ENCODE data around the gene TGFBR3. TPM values are rescaled to one million over a fixed set of nuclear protein-coding genes. Genes with fewer than 3 reads are reported as not detected.

The TGFBR3 gene
- total and polyA plus RNA-seq, 2 of the 13 experiments (the other 11 are each of a cell fraction or from before 2014, with no cell fraction given), result 76.5 to 195 TPM

DNA sequence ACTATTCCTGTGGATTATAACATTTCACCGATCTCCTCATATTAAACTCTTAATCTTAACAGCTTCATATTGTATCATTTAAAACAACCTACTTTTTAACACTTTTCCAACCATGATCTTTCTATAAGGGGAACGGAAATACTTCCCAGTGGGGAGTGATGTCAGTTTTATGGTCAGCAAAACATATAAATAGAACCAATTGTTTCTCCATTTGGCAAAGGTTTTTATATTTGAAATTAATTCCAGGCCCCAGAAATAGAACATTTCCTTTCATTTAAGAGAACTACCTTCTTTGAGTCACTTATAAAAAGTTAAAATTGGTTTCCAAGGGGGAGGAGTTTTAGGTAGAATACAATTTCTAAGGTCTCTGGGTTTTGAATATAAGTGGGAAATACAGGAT, 189.6 kb downstream of the TGFBR3 start (continued):
- TF ChIP-seq HNRNPLL (IDR thresholded peaks at IDR 0.05; ENCODE audit: low read depth, low read length, poor library complexity, severe bottlenecking) (no peak), NONO (IDR thresholded peaks at IDR 0.05) (no peak), NONO (CRISPR knock-in tag; conservative IDR thresholded peaks at IDR 0.05) (no peak), SNAPC2 (CRISPR knock-in tag; IDR thresholded peaks at IDR 0.05) (no peak), ZNF326 (CRISPR knock-in tag; IDR thresholded peaks at IDR 0.05; ENCODE audit: borderline replicate concordance) (no peak), AGO2 (optimal IDR thresholded peaks at IDR 0.05; ENCODE audit: low read depth, low read length) (no peak), ZNF816 (CRISPR knock-in tag; IDR thresholded peaks at IDR 0.05; ENCODE audit: borderline replicate concordance) (no peak), IKZF4 (CRISPR knock-in tag; IDR thresholded peaks at IDR 0.05; ENCODE audit: borderline replicate concordance, low read depth, not compliant biosample characterization) (no peak), NFE2 (CRISPR knock-in tag; IDR thresholded peaks at IDR 0.05) (no peak), ZIK1 (CRISPR knock-in tag; IDR thresholded peaks at IDR 0.05; ENCODE audit: borderline replicate concordance, low read depth) (no peak), TRIM24 (CRISPR knock-in tag; IDR thresholded peaks at IDR 0.05) (no peak), ZNF792 (CRISPR knock-in tag; IDR thresholded peaks at IDR 0.05) (no peak), RBAK (CRISPR knock-in tag; IDR thresholded peaks at IDR 0.05) (no peak), AHR (CRISPR knock-in tag; IDR thresholded peaks at IDR 0.05) (no peak)

- ATAC-seq (no peak), FAIRE-seq (no peak), DNase-seq (ENCODE audit: low spot score) (no peak)
- no TSS peak for BruUV-seq (replicated peaks)
- Histone ChIP-seq H3K4me3 (replicated peaks in 1 of 3; ENCODE audit: insufficient read depth in 1 of 3, low read depth in 2 of 3, low read length in 3 of 3) (no peak overlapping the region), H3K4me1 (ENCODE audit: insufficient read depth, low read length) (no peaks in the 10 kb centered on the region), H3K36me3 (replicated peaks in 1 of 2; ENCODE audit: control insufficient read depth in 1 of 2, insufficient read depth in 2 of 2, low read length in 2 of 2) (peaks cover 35 to 90% of the 10 kb centered on the region in 2 experiments), H3K27me3 (ENCODE audit: control insufficient read depth in 1 of 2, insufficient read depth in 2 of 2, low read length in 2 of 2) (no peaks in the 10 kb centered on the region), H3K27ac (ENCODE audit: extremely low read length, insufficient read depth, low read length) (no peak overlapping the region), H3K4me2 (ENCODE audit: low read depth, low read length) (no peak overlapping the region), H3K9me3 (ENCODE audit: low read length) (no peaks in the 10 kb centered on the region), H3K9ac (ENCODE audit: insufficient read depth, low read depth, low read length) (no peak overlapping the region), H2AFZ (ENCODE audit: low read length) (no peak overlapping the region), H4K20me1 (ENCODE audit: insufficient read depth, low read length) (no peaks in the 10 kb centered on the region), H3K79me2 (ENCODE audit: insufficient read depth, low read length) (no peaks in the 10 kb centered on the region)
- in situ Hi-C loops (cut with HindIII; ENCODE audit: extremely low pct_ligation_motif_present, low pct_unique_long_range_greater_than_20kb) (no loop called here), intact Hi-C loops (cut with micrococcal nuclease; ENCODE audit: unreplicated experiment) (no loop called here)
- ChIA-PET POLR2A (no interaction called here), CTCF (ENCODE audit: low intra/inter-chr PET ratio, low total read pairs) (no interaction called here)
- TF ChIP-seq POLR2G (IDR thresholded peaks at IDR 0.05; ENCODE audit: low read depth, low read length) (0 out of 2 replicates have a peak, but pooled peaks have one; percentile 29), ZNF333 (CRISPR knock-in tag; IDR thresholded peaks at IDR 0.05; ENCODE audit: borderline replicate concordance) (no peak)
- WGBS (ENCODE audit: low lambda C conversion rate), result 95% methylated on average over 2 of the region's 2 CpGs
Measured at GRCh38 chr1:91693557-91693956, 192.4 kb downstream of the TGFBR3 start.
